K562 (cell line): ENCODE measurements around the gene APOL3. TPM values are rescaled to one million over a fixed set of nuclear protein-coding genes. Genes with fewer than 3 reads are reported as not detected.
"Not testable (repeated sequence)": the region's sequence is repeated elsewhere in the genome, so short reads cannot be mapped to it uniquely, and the experiment has no call there.

Source experiments
- ATAC-seq: fragments of 200-7000 bp; cut with Tn5 transposase; 3 replicates; pipeline ENCODE4 v1.9.1; 2020; ENCODE audit warnings: moderate library complexity
- BruUV-seq: library from RNA; stranded (reverse); fragments of 400-500 nt; replicated peaks from 2 replicates; lab custom pipeline; 2021; lab: Mats Ljungman, UMichigan
- CTCF ChIA-PET: fragments of 300-600 bp; formaldehyde crosslinking; extraction: SDS; loops from one replicate; lab custom pipeline; 2021; ENCODE audit warnings: low intra/inter-chr PET ratio; lab: Yijun Ruan, JAX
- POLR2A ChIA-PET: fragments of 300-600, 350-650 bp; sonication (Branson Sonifier 250); formaldehyde crosslinking; extraction: SDS; loops from one replicate; lab custom pipeline; 2021; ENCODE audit warnings: antibody characterized with exemption, inconsistent platforms; lab: Yijun Ruan, JAX
- DNase-seq, 4 experiments: peaks; one replicate each; pipeline versions ENCODE4 v3.0.0 to v3.0.0-alpha.2; 2011 to 2018; ENCODE audit warnings: low spot score in 3 of 4, mixed read lengths in 3 of 4; ENCODE audit errors: extremely low read depth in 1 of 4
- FAIRE-seq: peaks from 2 replicates; lab custom pipeline; 2011; peaks lifted over from hg19 to GRCh38; lab: Jason Lieb, UNC
- H2AFZ ChIP-seq: 2 replicates; pipeline ENCODE4 v1.6.0; 2011; ENCODE audit warnings: low read depth, low read length, control low read depth, inconsistent platforms
- H3K27ac ChIP-seq: fragments of 200-600 bp; 3 replicates; pipeline ENCODE4 v1.8.0; 2011; ENCODE audit warnings: low read depth, mild to moderate bottlenecking, control low read depth, inconsistent platforms, low read length, moderate library complexity, mixed read lengths; ENCODE audit errors: extremely low read depth
- H3K27me3 ChIP-seq, 2 experiments: fragments of 300-600 bp in 1 of 2; 2 replicates in 1 of 2; 3 replicates in 1 of 2; pipeline versions ENCODE4 v1.6.0 to v1.8.0; 2011; ENCODE audit warnings: inconsistent platforms in 2 of 2, low read length in 2 of 2, mild to moderate bottlenecking in 1 of 2, mixed read lengths in 1 of 2, moderate library complexity in 1 of 2; ENCODE audit not compliant: control insufficient read depth in 2 of 2, insufficient read depth in 2 of 2
- H3K36me3 ChIP-seq: fragments of 300-600 bp; 3 replicates; pipeline ENCODE4 v1.8.0; 2011; ENCODE audit warnings: mild to moderate bottlenecking, low read length, inconsistent platforms; ENCODE audit not compliant: control insufficient read depth, insufficient read depth
- H3K4me1 ChIP-seq, 2 experiments: fragments of 200-600 bp in 1 of 2; replicated peaks in 1 of 2; 2 replicates in 1 of 2; 3 replicates in 1 of 2; pipeline versions ENCODE4 v1.5.1 to v1.8.0; 2011; ENCODE audit warnings: inconsistent platforms in 2 of 2, low read length in 2 of 2, mild to moderate bottlenecking in 1 of 2, mixed read lengths in 1 of 2, moderate library complexity in 1 of 2; ENCODE audit not compliant: control insufficient read depth in 2 of 2, insufficient read depth in 2 of 2
- H3K4me2 ChIP-seq: 2 replicates; pipeline ENCODE4 v1.6.1; 2011; ENCODE audit warnings: low read length, control low read depth, inconsistent platforms, mixed read lengths; ENCODE audit not compliant: insufficient read depth
- H3K4me3 ChIP-seq: fragments of 200-600 bp; sonication (generic), shearing (Covaris generic); 2 replicates; pipeline ENCODE4 v1.5.1; 2016; ENCODE audit warnings: control low read depth, inconsistent platforms
- H3K79me2 ChIP-seq: fragments of 200-600 bp; 3 replicates; pipeline ENCODE4 v1.8.0; 2011; ENCODE audit warnings: low read length, inconsistent platforms; ENCODE audit not compliant: control insufficient read depth, insufficient read depth
- H3K9ac ChIP-seq, 2 experiments: 2 replicates each; pipeline versions ENCODE4 v1.6.0 to v1.6.1; 2011; ENCODE audit warnings: low read depth in 2 of 2, low read length in 2 of 2, control low read depth in 1 of 2, inconsistent platforms in 1 of 2, mild to moderate bottlenecking in 1 of 2, mixed read lengths in 1 of 2; ENCODE audit not compliant: insufficient read depth in 1 of 2
- H3K9me1 ChIP-seq: one replicate; pipeline ENCODE4 v1.6.0; 2011; ENCODE audit warnings: inconsistent platforms, mild to moderate bottlenecking, low read length, moderate library complexity; ENCODE audit not compliant: control insufficient read depth, insufficient read depth
- H3K9me3 ChIP-seq: replicated peaks from 2 replicates; pipeline ENCODE4 v1.5.1; 2011; ENCODE audit warnings: low read depth, low read length, inconsistent platforms; ENCODE audit not compliant: control insufficient read depth, insufficient read depth
- H4K20me1 ChIP-seq: replicated peaks from 2 replicates; pipeline ENCODE4 v1.6.1; 2011; ENCODE audit warnings: low read length, inconsistent platforms, mixed read lengths; ENCODE audit not compliant: control insufficient read depth, insufficient read depth
- C11orf30 ChIP-seq: fragments of 450-650 bp; IDR thresholded peaks from 2 replicates; pipeline ENCODE4 v1.6.1; 2016; ENCODE audit warnings: low read depth, mild to moderate bottlenecking
- CEBPZ ChIP-seq: fragments of 150-350 bp; IDR thresholded peaks from 2 replicates; pipeline ENCODE4 v1.6.1; 2014; ENCODE audit warnings: low read depth, mild to moderate bottlenecking, low read length, borderline replicate concordance
- MAFG ChIP-seq: fragments of 450-650 bp; conservative IDR thresholded peaks from 2 replicates; pipeline ENCODE4 v1.6.1; 2016; ENCODE audit warnings: missing genetic modification characterization, missing compliant biosample characterization
- PKNOX1 ChIP-seq: fragments of 450-650 bp; IDR thresholded peaks from 2 replicates; pipeline ENCODE4 v1.6.1; 2016
- ZNF316 ChIP-seq: fragments of 450-650 bp; IDR thresholded peaks from 2 replicates; pipeline ENCODE4 v1.6.1; 2016
- ZNF77 ChIP-seq: fragments of 250-450 bp; sonication (Bioruptor Pico); IDR thresholded peaks from 2 replicates; pipeline ENCODE4 v1.5.0; 2020
- WGBS: fragments of 100-300 bp; shearing (Covaris generic); methylation state at CpG from one replicate; pipeline ENCODE4 v1.1.6; 2016; ENCODE audit warnings: low coverage, mixed read lengths; ENCODE audit not compliant: insufficient coverage; ENCODE audit errors: missing lambda C conversion rate; 5-methylcytosine and 5-hydroxymethylcytosine counted together
- in situ Hi-C: fragments of 300-500 bp; cut with MboI; formaldehyde crosslinking; loops from 4 replicates; pipeline ENCODE4 v1.15.0; 2018; ENCODE audit warnings: inconsistent platforms, mixed read lengths
- intact Hi-C: fragments of 100-400 bp; cut with micrococcal nuclease; formaldehyde crosslinking; loops from 2 replicates; pipeline ENCODE4 v1.14.2; 2022
- polyA plus RNA-seq, 8 experiments: library from polyadenylated mRNA; depleted of rRNA in 4 of 8; stranded (reverse) in 5 of 8; unstranded in 3 of 8; fragments of >200 nt; fragmentation: Nextera tagmentation in 2 of 8; fragmentation: Illumina TruSeq in 1 of 8; extraction: Ambion mirVana in 2 of 8; extraction: Trizol in 1 of 8; gene quantifications; 2 replicates each; pipeline versions ENCODE4 v1.2.1 to v1.2.3, GENCODE V29; 2011 to 2014; ENCODE audit warnings: inconsistent platforms in 1 of 8, missing spikeins in 1 of 8
- total RNA-seq, 7 experiments: library from RNA; depleted of rRNA in 6 of 7; stranded (reverse); fragments of >200 nt in 6 of 7; fragmentation: Illumina TruSeq in 2 of 7; extraction: Trizol in 2 of 7; gene quantifications; 2 replicates each; pipeline versions ENCODE4 v1.2.1 to v1.2.3, GENCODE V29; 2011 to 2021; ENCODE audit warnings: low replicate concordance in 1 of 7

The APOL3 gene
- total and polyA plus RNA-seq, 9 of the 15 experiments (the other 6 are each of a cell fraction or from before 2014, with no cell fraction given), result 0.25 to 1.1 (median 0.56) TPM; not detected in 1

- intact Hi-C loops (loop anchor here (5.0 kb wide), 1 partner anchor 768 kb away; no protein-coding TSS in a partner anchor), in situ Hi-C loops (loop anchor here (5.0 to 10.0 kb wide), 3 partner anchors 193 to 766 kb away; partner anchors contain the start of gene MB)
- 12% methylated on average over 6 of the region's 6 CpGs for whole genome bisulfite sequencing
- H3K9me3 ChIP-seq, H3K4me3 ChIP-seq, ATAC-seq, H3K4me2 ChIP-seq, H3K36me3 ChIP-seq, H3K79me2 ChIP-seq, H2AFZ ChIP-seq, H3K4me1 ChIP-seq, H3K27me3 ChIP-seq, BruUV-seq, DNase-seq, H4K20me1 ChIP-seq, H3K9ac ChIP-seq, H3K27ac ChIP-seq, CTCF ChIA-PET, FAIRE-seq, H3K9me1 ChIP-seq: not testable (repeated sequence)
- TF ChIP-seq PKNOX1, result 0 out of 2 replicates have a peak, but pooled peaks have one; percentile 15
- POLR2A ChIA-PET, result interaction anchor here (0.5 to 1.3 kb wide), 3 partner anchors 10 to 472 kb away, joined by 3 to 5 read pairs (median 3); no protein-coding TSS in a partner anchor
Measured at GRCh38 chr22:36120621-36121351, 39.8 kb downstream of the APOL3 start.

GRCh38 chr22:36117053-36117554, 43.5 kb downstream of the APOL3 start:
- Histone ChIP-seq H3K79me2 (no peaks in the 10 kb centered on the region), H2AFZ (no peak overlapping the region), H3K4me2 (no peak overlapping the region), H3K27ac (no peak overlapping the region), H4K20me1 (no peaks in the 10 kb centered on the region), H3K9me1 (no peaks in the 10 kb centered on the region), H3K27me3 (no peaks in the 10 kb centered on the region; a peak in 1 of 5 replicates), H3K4me1 (no peaks in the 10 kb centered on the region; a peak in 1 of 5 replicates), H3K9me3 (no peaks in the 10 kb centered on the region), H3K9ac (no peak overlapping the region; a peak in 1 of 4 replicates), H3K4me3 (no peak overlapping the region), H3K36me3 (no peaks in the 10 kb centered on the region)
- no peak for ATAC-seq
- no TSS peak for BruUV-seq
- intact Hi-C loops (no loop called here), in situ Hi-C loops (no loop called here)
- CTCF ChIA-PET, result no interaction called here
- TF ChIP-seq ZNF316 (peak; percentile 56), CEBPZ (no peak), C11orf30 (peak; percentile 53; the same call in 1 of the 2 replicates), ZNF77 (no peak), MAFG (tag) (0 out of 2 replicates have a peak, but pooled peaks have one; percentile 13)
- POLR2A ChIA-PET, result interaction anchor here (0.7 to 0.9 kb wide), 2 partner anchors 54 to 437 kb away, joined by 3 to 4 read pairs; no protein-coding TSS in a partner anchor
- 63% methylated on average over 9 of the region's 9 CpGs for WGBS
- no peak for FAIRE-seq
- DNase-seq, result no peak
